Hippocampal formation (tissue), 2 donors: Measurements from ENCODE around the gene PRDX5.

ENCODE experiments used
- DNase-seq, 2 donors: peaks; one replicate each; lab custom pipeline; 2025; lab: John Stamatoyannopoulos, UW

The PRDX5 gene

DNA sequence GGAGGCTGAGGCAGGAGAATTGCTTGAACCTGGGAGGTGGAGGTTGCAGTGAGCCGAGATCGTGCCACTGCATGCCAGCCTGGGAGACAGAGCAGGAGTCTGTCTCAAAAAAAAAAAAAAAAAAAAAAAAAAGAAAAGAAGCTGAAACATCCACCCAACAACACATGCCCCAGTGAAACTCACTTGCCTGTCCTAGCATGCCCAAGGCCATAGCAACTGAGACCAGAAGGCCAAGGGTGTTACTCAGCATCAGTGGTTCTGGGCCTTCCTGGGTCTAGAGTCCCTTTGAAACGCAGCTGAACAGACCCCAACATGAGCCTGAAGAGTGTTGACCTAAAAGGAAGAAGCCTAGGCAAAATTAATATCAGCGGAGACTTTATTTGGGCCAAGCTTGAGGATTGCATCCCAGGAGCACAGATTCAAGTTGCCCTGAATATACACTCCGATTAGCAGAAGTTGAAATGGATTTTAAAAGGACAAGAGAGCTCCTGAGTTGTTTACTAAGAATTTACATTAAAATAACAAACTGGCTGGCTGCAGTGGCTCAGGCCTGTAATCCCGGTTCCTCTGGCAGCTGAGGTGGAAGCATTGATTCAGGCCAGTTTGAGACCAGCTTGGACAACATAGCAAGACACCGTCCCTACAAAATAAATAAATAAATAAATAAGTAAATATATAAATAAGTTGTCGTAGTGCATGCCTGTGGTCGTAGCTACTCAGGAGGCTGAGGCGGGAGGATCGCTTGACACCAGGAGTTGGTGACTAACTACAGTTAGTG lies 7.0 kb downstream of the PRDX5 start:
- DNase-seq, result no peak

DNA sequence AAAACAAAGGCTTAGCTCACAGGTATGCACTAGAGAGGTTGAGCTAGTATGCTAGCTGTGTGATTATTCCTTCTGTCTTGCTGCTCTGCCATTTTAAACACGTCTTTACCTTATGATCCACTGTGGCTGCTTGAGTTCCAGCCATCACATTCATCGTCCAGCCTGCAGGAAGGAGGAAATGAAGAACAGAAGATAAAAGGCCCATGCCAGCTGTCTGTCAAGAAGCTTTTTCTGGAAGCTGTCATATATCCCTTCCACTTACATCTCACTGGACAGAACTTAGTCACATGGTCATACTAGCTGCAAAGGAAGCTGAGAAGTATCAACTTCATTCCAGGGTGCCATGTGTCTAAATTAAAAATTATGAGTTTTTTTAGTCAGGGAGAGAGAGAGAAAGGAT lies 9.5 kb downstream of the PRDX5 start:
- no peak for DNase-seq

DNA sequence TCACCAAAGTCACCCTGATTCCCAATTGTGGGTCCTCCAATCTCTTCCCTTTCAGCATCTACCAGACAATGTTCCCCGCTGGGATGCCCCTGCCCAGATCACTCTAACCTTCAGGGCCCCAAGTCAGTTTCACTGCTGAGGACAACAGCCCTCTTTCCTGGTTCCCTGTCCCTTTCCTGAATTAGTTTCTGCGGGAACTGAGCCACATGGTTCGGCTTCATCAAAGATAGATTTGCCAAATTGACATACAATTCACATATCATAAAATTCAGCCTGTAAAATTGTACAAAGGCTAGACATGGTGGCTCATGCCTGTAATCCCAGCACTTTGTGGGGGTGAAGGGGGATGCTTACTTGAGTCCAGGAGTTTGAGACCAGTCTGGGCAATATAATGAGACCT lies 10.1 kb downstream of the PRDX5 start:
- DNase-seq, result no peak

DNA sequence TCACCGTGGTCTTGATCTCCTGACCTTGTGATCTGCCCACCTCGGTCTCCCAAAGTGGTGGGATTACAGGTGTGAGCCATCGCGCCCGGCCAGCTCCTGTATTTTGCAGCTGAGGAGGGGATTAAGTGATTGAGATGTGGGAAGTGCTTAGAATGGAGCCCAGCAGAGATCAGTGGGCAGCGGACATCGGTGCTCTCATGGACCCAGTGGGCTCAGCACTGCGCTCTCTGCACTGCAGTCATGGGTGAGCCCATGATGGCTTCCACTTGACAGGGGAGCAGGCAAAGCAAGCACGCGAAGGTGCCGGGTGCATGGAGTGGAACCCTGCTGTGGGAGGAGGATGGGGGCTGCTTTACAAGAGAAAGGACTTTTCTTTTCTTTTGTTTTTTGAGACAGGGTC lies 13.0 kb downstream of the PRDX5 start:
- no peak for DNase-seq

DNA sequence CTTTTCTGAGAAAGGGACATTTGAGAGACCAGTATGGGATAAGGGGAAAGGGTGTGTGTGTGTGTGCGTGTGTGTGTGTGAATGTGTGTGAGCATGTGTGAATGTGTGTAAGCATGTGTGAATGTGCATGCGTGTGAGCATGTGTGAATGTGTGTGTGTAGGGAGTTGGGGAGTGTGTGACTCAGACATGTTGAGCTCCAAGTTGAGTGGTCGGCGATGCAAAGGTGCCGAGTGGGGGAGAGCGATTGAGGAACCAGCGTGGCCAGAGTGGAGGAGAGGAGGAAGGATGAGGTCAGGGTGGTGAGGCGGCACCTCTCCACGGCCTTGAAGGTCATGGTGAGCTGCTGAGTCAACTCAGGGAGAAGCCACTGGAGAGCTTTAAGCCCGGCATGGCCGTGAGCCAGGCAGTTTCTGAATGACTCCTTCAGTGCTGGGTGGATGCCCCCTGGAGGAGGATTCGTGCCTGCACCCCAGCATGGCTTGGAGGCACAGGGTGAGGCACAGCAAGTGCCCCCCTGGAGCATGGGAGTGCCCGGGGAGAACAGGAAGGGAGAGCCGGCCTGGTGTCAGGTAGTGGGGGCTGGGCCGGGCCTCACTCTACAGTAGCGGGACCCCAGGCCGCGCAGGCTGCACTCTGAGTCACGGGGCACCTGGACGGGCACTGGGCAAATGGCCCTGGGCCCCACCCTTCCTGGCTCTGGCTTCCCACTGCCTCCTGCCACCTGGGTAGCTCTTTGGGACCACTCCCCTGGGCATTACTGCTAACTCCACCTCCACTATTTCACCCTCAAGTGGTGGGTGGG lies 13.8 kb downstream of the PRDX5 start:
- peak in 1 of 2 donors; percentile 25 for DNase-seq

DNA sequence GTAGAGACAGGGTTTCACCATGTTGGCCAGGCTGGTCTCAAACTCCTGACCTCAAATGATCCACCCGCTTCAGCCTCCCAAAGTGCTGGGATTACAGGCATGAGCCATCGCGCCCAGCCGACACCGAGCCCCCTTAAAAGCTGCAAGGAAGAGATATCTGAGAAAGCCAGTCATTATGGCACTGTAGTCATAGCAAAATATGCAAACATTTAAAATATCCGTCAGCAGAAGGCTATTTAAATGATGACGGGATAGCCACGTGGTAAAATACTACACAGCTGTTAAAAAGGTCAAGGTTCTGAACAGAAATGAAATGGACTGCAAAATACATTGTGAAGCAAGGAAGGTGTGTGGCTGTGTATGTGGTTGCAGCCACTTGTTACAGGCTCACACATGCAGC lies 15.6 kb downstream of the PRDX5 start:
- no peak for DNase-seq

DNA sequence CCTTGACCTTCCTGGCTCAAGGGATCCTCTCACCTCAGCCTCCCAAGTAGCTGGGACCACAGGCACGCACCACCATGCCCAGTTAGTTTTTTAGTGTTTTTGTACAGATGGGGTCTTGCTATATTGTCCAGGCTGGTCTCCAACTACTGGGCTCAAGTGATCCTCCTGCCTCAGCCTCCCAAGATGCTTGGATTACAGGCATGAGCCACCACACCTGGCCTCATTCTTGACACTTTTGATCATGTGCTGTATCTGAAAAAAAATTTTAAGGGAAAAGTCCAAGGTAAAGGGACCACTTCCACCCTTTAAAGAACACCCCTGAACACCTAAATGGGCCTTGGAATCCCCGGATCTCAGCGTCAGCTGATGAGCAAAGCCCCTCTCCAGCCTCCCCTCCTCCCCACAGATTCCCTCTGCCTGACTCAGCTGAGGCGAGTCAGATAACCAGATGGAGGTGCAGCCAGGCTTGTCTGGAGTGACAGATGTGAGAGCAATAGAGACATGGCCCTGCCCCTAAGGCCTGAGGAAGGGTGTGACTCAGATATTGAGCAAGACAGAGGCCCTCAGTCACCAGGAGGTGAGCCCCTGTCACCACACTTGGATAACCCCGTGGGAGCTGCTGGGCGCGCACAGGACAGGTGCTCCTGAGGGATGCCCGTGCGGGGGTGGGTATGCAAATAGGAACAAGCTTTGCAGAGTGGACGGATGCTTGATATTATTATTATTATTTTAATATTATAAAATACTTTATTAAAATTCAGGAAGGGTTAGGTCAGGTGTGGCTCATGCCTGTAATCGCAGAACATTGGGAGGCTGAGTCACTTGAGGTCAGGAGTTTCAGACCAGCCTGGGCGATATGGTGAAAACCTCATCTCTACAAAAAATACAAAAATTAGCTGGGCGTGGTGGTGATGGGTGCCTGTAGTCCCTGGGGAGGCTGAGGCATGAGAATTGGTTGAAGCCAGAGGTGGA lies 17.1 kb downstream of the PRDX5 start:
- no peak for DNase-seq

DNA sequence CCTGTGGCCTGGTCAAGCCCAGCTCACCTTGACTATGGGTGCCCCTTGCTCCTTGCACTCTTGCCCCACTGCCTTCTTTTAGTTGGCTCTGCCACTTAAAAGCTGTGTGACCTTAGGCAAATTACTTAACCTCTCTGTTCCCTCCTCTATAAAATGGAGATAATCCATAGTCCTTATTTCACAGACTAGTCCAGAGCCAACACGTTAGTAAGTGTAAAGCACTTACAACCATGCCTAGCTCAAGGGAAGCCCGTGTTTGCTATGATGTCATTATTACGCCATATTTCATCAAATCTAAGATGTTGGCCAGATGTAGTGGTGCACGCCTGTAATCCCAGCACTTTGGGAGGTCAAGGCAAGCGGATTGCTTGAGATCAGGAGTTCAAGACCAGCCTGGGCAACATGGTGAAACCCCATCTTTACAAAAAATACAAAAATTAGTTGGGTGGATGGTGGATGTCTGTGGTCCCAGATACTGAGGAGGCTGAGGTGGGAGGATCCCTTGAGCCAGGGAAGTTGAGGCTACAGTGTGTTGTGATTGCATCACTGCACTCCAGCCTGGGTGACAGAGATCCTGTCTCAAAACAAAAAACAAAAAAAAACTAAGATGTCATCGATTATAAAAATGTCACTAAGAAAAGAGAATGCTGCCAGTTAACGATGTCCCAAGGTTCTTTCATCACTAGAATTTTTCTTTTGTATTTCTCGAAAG lies 19.8 kb downstream of the PRDX5 start:
- DNase-seq, result no peak

DNA sequence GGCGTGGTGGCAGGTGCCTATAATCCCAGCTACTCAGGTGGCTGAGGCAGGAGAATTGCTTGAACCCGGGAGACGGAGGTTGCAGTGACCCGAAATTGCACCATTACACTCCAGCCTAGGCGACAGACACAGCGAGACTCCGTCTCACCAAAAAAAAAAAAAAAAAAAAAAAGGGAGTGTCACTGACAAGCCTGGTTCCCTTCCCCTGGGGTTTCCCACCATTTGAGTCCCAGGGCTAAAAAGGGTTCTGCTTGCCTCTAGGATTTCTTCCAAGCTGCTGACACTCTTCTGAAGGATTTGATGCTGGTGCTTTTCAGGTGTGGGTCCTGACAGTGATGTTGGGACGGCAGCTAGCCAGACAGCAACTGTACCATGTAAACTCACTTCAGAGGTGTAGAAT lies 20.8 kb downstream of the PRDX5 start:
- no peak for DNase-seq

DNA sequence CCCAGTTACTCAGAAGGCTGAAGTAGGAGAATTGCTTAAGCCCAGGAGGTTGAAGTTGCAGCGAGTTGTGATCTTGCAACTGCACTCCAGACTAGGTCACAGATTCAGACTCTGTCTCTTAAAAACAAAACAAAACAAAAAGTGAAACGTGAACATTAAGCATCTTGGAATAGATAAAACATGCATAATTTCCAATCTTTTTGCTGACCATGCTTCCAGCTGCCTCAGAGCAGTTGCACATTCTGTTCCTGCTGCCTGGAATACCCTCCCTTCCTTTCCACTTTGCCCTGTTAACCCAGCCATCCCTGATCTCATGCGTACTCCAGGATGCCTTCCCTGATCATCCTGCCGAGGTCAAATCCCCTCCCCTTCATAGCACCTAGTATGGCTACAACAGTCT lies 21.4 kb downstream of the PRDX5 start:
- DNase-seq, result no peak

DNA sequence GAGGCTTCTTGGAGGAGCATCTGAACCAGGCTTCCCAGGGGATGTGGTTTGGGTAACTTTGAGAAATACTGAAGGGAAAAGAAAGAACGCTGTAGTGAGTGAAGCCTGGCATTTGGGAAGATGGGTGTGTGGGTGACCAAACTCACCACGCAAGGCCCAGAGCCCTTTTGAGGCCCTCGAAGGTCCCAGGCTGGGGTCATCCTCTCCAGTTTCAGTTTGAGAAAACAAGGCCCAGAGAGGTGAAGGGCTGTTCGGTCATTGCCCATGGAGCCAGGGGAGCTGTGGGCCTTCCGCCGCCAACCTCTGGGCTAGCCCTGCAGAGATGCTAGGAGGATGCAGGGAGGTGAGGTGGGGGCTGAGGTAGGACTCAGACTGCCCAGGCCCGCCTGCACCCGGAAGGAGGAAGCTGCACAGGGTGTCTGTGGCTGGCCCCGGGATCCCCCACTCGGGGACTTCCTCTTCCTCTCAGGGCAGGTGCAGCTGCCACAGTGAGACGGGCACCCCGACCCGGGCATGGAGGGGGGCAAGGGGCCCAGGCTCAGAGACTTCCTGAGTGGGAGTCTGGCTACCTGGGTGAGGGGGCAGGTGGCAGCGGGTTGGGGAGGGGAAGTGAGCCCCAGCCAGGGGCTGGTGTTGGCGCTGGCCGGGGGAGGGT lies 22.0 kb downstream of the PRDX5 start, which contains the start of gene CCDC88B:
CCDC88B (plus strand) TSS at position 451 of the 655 bp plus-strand sequence; CDS start at position 514, 63 bp downstream.
- no peak for DNase-seq

DNA sequence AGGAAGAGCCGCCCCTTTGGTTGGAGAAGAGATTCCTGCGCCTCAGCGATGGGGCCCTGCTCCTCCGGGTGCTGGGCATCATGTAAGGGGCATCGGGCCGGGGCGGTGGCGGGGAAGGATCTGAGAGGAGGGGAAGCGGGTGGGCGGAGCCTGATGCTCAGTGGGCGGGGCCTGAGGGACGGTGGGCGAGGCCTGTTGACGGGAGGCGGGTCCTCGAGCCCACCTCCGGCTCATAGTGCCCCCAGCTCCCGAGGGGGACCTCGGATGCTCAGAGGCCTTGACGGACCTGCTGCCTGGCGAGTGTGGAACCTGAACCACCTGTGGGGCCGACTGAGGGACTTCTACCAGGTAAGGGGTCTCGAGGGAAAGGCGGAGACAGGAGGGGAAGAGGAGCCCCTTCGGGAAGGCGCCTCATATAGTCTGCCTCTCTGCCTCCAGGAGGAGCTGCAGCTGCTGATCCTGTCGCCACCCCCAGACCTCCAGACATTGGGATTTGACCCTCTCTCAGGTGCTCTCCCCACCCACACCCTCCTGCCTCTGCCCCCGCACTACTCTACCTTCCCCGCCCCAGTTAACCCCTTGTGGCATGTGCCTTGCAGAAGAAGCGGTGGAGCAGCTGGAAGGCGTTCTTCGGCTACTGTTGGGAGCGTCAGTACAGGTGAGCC lies 22.9 kb downstream of the PRDX5 start:
- DNase-seq, result no peak

DNA sequence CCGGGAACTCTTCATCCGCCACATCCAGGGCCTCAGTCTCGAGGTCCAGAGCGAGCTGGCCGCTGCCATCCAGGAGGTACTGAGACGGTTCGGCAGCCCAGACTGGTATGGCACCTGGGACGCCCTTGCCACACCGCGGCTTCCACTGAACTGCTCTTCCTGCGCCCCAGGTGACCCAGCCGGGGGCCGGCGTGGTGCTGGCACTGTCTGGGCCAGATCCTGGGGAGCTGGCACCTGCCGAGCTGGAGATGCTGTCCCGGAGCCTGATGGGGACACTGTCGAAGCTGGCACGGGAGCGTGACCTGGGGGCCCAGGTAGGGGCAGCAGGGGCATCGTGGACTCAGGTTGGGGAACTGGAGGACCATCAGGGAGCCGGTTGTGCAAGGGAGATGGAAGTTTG lies 23.5 kb downstream of the PRDX5 start:
- DNase-seq, result no peak

DNA sequence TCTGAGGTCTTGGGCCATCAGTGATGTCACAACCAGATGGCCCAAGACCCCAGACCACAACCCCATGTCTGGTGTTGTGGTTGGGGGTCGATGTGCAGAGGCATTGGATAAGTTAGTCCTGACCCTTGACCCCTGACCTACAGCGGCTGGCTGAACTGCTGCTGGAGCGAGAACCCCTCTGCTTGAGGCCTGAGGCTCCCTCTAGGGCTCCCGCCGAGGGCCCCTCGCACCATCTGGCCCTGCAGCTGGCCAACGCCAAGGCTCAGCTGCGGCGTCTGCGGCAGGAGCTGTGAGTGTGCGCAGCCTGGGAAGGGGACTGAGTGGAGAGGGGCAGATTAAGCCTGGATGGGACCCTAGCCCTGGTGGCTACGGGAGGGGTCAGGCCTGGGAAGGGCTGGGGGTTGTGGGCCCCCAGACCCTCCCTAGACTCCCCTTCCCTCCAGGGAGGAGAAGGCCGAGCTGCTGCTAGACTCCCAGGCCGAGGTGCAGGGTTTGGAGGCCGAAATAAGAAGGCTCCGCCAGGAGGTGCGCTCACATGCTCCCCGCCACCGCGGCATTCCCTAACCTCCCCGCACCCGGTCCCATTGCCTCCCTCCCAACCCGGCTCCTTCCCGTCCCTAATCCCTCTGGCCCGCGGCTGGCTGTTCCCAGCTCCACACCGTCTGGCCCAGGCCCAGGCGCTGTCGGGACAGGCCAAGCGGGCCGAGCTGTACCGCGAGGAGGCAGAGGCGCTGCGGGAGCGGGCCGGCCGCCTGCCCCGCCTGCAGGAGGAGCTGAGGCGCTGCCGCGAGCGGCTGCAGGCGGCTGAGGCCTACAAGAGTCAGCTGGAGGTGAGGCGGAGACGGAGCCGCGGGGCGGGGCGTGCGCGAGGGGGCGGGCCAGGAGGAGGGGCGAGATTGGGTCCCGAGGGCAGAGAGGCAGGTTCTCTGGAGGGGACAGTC lies 24.2 kb downstream of the PRDX5 start:
- DNase-seq, result peak; percentile 31 to 62

DNA sequence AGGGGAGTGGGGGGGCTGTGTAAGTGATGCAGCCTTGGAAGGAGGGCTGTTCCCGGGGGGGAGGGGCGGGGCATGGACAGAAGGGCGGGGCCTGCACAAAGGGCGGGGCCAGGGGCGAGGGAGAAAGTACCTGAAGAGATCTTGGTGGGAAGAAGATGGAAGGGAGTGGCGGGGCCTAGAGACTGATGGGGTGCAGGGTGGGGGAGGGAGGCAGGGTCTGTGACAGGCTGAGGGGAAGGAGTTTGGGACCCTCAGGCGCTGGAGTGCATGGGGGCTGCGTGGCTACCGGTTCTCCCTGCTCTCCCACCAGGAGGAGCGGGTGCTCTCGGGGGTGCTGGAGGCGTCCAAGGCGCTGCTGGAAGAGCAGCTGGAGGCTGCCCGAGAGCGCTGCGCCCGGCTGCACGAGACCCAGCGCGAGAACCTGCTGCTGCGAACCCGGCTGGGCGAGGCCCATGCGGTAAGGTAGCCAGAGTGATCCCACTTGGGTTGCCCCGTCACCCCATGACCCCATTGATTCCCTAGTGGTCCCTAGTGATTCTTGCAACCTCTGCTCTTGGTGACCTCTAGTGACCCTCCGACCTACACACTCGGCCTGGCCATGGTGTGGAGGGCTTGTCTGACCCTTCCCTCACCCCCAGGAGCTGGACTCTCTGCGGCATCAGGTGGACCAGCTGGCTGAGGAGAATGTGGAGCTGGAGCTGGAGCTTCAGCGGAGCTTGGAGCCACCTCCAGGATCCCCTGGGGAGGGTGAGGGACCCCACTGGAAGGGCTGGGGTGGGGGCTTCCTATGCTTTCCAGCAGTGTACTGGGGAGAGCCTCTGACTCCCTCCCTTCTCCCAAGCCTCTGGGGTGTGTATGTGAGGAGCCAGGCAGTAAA lies 25.2 kb downstream of the PRDX5 start:
- DNase-seq, result no peak

DNA sequence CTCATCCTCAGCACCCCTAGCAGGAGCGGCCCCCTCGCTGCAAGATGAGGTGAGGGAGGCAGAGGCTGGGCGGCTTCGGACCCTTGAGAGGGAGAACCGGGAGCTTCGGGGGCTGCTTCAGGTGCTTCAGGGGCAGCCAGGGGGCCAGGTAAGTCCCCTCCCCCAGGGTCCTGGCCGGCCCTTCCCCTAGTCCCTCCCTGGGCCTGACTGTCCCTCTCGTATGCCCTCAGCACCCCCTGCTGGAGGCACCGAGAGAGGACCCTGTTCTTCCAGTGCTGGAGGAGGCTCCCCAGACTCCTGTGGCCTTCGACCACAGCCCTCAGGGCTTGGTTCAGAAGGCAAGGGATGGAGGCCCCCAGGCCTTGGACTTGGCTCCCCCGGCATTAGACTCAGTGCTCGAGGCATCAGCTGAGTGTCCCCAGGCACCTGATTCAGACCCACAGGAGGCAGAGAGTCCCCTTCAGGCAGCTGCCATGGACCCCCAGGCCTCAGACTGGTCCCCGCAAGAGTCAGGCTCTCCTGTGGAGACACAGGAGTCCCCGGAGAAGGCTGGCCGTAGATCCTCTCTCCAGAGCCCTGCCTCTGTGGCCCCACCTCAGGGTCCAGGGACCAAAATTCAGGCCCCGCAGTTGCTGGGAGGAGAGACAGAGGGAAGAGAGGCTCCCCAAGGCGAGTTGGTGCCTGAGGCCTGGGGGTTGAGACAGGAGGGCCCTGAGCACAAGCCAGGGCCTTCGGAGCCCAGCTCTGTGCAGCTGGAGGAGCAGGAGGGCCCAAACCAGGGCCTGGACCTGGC lies 26.0 kb downstream of the PRDX5 start:
- DNase-seq, result no peak

DNA sequence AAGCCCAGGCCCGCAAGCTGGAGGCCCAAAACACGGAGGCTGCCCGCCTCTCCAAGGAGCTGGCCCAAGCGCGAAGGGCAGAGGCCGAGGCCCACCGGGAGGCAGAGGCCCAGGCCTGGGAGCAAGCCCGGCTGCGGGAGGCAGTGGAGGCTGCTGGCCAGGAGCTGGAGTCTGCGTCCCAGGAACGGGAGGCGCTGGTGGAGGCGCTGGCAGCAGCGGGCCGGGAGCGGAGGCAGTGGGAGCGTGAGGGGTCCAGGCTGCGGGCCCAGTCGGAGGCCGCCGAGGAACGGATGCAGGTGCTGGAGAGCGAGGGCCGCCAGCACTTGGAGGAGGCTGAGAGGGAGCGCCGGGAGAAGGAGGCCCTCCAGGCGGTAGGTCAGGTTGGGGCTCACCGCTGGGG lies 26.9 kb downstream of the PRDX5 start:
- DNase-seq, result no peak
